GOT3 (cell line): ENCODE results near the gene BCS1L.
A peak's percentile ranks its signal among the peaks of the same experiment; 100 is the strongest.

ENCODE experiments used
- DNase-seq: peaks from one replicate; lab custom pipeline; 2025; ENCODE audit warnings: mixed read lengths; lab: John Stamatoyannopoulos, UW

The BCS1L gene, protein sequence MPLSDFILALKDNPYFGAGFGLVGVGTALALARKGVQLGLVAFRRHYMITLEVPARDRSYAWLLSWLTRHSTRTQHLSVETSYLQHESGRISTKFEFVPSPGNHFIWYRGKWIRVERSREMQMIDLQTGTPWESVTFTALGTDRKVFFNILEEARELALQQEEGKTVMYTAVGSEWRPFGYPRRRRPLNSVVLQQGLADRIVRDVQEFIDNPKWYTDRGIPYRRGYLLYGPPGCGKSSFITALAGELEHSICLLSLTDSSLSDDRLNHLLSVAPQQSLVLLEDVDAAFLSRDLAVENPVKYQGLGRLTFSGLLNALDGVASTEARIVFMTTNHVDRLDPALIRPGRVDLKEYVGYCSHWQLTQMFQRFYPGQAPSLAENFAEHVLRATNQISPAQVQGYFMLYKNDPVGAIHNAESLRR

DNA sequence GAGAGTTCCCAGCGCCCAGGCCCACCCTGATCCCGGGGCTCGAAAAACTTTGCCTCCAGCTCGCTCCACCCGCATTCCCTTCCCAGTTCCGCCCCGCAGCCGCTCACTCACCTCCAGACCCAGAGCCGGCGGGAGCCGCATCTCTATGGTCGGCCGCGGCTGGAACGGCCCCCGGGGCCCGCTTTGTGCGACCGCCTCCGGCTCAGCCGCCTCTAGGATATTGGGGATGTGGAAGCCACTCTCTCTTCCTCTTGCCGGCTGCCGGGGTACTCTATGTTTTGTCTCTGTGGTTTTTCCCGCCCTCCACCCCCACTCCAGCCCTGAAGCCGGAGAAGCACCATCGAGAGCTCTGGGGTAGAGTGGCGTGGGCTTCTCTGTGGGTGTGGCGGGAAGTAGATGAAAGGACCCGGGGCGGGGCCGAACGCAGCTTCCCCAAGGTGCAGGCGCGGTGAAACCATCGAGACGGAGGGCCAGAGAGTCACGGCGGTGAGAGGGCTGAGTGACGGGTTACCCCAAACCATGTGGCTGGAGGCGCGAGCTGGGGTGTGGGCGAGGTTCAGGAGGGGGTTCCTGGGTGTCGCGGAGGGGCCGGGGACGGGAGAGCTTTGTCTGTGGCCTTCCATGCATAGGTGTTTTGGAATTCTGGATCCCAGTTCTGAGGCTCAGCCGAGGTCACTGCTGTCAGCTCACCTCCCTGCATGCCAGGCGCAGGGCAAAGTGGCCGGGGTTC is at the start of gene BCS1L, which contains the start of gene ZNF142:
BCS1L (plus strand) TSS at position 426 of the 730 bp plus-strand sequence. CDS start 1,305 bp downstream, outside the sequence.
ZNF142 (minus strand) TSS at position 366 of the 730 bp plus-strand sequence. CDS start 3,194 bp downstream, outside the sequence.
- DNase-seq = peak; percentile 54

DNA sequence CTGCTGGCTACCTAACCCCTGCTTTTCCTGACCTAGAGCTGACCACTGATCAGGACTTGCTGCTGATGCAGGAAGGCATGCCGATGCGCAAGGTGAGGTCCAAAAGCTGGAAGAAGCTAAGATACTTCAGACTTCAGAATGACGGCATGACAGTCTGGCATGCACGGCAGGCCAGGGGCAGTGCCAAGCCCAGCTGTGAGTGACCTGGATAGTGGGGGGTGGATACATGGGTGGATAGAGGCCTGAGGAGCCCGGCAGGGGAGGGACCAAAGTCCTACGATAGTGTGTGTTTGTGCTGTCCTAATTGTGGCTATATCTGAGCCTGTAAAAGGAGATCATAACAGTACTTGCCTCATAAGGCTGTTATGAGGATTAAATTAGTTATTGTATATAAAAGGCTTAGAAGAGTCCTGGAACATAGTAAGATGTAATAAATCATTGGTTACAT is 43.6 kb upstream of the BCS1L start:
- no peak for DNase-seq

DNA sequence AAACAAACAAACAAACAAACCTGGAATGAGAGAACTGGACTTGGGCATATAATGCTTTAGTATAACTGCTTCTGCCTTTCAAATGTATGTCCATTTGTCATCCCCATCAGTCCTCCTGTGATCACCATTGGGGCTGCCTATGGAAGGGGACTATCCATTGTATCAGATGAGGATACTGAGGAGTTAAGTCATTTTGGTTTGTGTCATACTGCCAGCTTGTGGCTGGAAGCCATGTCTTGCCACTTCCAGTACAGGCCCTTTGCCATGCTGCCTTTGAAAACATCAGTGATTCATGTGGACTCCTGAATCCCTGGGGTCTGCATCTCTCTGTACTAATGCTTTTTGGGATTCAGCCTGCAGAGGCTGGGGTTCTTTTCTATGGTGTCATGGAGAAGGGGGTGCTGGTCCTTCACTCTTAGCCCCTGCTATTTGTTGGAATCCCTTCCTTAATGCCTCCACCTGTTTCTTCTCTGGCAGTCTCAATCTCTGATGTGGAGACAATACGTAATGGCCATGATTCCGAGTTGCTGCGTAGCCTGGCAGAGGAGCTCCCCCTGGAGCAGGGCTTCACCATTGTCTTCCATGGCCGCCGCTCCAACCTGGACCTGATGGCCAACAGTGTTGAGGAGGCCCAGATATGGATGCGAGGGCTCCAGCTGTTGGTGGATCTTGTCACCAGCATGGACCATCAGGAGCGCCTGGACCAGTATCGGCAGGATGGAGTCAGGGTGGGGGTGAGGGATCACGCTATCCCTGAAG is 41.2 kb upstream of the BCS1L start:
- DNase-seq = no peak

DNA sequence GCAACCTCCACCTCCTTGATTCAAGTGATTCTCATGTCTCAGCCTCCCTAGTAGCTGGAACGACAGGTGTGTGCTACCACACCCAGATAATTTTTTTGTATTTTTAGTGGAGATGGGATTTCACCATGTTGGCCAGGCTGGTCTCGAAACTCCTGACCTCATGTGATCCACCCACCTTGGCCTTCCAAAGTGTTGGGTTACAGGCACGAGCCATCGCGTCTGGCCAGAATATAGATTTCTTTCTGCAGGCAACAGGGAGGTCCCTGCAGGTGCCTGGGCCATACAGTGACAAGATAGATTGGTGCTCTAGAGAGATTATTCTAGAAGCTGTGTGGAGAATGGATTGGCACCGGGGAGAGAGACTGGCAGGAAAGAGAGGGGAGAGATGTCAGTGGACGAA is 38.5 kb upstream of the BCS1L start:
- no peak for DNase-seq

DNA sequence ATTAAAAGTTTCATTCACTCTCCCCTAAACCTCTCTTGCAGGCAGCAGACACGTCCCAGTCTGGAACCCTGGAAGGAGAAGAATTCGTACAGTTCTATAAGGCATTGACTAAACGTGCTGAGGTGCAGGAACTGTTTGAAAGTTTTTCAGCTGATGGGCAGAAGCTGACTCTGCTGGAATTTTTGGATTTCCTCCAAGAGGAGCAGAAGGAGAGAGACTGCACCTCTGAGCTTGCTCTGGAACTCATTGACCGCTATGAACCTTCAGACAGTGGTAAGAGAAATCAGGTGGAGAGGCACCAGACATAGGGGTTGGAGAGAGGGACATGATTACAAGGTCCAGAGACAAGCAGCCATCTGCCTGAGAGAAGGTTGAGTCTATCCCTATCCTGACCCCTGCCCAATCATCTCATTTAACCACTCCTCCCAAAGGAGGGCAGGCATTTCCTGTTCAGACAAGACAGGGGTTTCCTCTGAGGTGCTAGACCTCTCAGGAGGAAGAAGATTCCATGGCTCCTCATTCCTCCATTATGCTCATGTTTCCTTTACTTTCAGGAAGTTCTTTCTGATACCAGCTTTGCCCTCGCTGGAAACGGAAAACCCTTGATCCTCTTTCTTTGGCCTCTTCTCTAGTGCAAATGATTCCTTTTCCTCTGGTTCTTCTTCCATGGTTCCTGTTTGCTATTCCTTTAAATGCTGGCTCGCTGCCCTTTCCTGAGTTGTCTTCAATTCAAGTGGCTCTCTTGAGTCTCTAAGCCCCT is 36.7 kb upstream of the BCS1L start:
- DNase-seq = no peak

DNA sequence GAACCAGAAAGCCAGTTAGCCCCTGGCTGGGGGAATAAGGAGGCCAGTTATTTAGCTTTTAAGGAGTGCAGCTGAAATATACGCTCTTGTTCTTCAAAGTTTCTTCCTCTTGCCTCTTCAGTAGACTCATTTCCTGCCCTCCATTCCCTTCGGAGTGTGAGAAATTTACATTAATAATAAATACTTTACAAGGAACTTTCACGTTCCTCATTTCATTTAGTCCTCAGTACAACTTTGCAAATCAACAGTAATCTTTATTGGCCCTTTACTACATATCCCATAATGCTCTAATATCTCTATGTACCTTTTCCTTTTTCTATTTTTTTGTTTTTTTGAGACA is 36.1 kb upstream of the BCS1L start:
- DNase-seq = no peak

DNA sequence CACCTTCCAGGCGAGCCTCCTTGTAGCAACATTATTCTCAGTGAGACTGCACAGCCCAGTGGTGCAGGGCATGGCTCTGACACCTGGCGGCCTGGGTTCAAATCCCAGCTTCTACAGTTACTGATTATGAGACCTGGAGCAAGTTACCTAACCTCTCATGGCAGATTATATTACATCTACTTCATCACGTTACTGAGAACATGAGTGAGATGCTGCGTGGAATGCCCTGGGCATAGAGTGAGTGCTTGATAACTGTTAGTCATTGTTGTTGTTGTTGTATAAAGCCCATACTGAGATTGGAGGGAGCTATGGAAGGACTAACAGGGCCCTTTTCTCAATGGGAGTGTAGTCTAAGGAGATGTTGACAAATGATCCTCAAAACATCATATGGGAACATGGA is 33.1 kb upstream of the BCS1L start:
- no peak for DNase-seq

DNA sequence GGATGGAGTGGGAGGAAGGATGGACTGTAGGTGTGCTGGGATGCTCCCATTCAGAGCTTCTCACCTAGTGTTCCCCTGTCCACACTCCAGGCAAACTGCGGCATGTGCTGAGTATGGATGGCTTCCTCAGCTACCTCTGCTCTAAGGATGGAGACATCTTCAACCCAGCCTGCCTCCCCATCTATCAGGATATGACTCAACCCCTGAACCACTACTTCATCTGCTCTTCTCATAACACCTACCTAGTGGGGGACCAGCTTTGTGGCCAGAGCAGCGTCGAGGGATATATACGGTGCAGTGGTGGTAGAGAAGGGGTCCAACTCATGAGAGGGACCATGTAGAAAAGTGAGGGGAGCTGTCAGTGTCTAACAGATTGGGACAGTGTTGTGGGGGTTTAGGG is 31.5 kb upstream of the BCS1L start:
- no peak for DNase-seq

DNA sequence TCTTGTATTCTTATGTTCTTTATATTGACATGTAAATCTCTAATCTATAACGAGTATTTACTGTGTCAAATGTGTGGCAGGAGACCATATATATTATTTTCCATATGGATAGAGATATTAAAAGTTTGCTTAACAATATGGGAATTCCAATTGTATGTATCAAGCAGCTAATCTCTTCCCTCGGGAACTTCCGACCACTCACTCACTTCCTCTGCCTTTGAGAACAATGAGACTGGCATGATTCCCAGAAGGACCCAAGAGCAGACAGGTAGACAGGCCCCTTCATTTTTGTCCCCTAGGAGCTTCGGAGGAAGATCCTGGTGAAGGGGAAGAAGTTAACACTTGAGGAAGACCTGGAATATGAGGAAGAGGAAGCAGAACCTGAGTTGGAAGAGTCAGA is 27.6 kb upstream of the BCS1L start:
- no peak for DNase-seq

DNA sequence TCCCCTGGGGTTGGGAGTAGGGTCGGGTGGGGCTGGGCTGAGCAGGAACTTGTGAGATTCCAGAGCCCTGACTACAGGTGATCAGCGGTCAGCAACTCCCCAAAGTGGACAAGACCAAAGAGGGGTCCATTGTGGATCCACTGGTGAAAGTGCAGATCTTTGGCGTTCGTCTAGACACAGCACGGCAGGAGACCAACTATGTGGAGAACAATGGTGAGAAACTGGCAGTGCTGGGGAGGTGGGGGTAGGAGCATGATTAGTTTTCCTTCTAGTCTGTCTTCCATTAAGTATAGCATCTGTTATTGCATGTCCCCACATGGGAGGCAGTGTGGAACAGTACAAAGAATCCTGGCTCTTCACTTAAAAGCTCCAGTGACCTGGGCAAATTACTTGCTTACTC is 23.8 kb upstream of the BCS1L start:
- DNase-seq = no peak

DNA sequence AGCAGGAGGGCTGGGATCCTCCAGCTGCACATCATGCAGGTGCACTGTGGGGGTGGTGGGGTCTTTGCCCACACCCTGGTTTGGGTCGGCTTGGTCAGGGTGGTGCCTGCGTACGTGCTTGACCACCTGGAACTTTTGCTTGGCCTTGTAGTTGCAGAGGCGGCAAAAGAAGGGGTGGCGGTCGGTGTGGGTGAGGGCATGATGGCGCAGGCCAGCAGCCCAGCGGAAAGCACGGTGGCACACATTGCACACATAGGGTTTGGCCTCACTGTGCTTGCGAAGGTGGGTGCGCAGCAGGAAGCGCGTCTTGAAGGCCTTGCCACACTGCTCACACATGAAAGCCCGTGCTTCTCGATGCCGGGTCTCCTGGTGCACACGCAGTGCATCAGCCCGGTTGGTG is 21.1 kb upstream of the BCS1L start:
- DNase-seq = no peak

DNA sequence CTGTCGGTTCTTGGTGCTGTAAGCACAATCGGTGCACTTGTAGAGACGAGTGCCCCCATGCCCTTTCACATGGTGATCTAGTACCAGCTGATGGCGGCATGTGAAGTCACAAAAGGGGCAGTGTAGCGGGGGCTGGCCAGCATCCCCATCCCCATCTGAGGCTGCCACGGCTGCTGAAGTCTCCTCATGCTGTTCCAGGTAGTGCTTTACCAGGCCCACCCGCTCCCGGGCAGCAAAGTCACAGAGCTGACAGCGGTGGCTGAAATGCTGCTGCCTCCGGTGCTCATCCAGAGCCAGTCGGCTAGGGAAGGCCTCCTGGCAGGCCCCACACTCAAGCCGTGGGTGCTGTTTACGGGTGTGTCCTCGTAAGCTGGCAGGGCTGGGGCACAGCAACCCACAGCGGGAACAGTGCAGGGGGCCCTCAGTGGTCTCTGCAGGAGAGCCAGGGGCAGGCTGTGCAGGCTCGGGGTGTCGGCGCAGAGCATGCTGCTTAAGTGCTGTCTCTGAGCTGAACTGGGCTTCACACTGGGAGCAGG is 17.3 kb upstream of the BCS1L start:
- no peak for DNase-seq

DNA sequence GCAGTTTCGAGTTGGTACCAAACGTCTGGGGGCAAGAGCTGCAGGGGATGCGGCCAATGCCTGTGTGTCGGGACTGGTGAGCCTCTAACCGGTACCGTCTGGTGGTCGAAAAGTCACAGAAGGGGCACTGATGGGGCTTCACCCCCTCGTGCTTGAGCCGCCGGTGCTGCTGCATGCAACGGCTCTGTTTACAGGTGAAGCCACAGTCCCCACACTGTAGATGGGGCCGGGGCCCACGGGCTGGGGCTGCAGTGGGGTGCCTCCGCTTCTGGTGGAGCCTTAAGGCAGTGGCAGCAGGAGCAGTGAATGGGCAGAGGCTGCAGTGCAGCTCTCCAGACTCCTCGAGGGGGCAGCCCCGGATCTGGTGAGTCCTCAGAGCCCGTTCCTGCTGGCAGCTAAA is 16.7 kb upstream of the BCS1L start:
- DNase-seq = no peak

DNA sequence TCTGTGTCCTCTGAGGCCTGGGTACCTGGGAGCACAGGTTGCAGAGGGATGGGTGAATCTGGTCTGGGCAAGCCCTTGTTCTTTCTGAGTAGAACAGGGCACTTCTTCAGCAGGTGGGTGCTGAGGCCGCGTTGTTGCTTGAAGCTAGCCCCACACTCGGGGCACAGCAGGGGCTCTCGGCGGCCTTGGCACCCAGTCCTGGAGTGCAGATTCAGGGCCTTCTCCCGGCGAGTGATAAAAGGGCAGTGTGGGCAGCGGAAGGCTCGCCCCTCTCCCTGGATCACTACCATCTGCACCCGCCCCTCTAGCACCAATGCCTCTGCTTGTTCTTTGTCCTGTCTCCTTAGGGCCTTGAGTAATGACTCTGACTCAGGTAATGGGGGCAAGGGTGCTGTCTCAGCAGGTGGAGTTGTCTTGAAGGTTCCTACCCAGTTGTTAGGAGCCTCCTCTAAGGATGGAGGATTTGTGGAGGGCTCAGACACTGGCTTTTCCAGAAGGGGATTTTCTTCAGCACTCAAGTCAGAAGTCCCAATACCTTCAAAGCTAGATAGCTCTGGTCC is 15.7 kb upstream of the BCS1L start:
- no peak for DNase-seq

DNA sequence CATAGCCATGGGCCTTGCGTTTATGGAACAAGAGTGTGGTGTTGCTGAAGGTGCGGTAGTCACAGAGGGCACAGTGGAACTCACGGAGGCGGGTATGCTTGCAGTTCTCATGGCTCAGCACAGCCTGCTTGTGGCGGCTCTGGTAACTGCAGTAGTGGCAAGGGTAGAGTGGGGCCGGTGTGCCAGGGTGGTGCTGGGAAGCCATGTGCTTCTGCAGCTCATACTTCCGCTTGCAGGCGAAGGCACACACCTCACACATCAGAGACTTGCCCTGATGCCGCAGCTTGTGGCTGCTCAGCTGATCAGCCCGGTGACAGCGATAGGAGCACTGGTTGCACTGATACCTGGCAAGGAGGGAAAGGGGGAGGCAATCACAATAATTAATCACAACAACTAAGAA is 14.8 kb upstream of the BCS1L start:
- no peak for DNase-seq

DNA sequence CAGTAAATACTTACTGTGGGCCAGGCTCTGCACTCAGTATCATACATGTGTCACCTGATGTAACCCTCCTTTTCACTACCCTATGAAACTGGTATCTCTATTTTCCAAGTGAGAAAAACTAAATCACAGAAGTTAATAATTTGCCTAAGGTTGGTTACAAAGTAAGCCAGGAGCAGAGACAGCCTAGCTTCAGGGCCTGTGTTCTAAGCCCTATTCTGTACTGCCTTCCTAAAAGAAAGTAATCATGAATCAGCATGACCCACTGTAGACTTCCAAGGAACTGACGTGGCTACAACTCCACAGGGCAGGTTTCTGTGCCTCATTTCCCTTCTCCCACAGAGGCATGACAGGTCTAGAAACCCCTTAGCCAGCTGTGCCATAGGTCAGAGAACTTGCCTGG is 14.4 kb upstream of the BCS1L start:
- DNase-seq = no peak

DNA sequence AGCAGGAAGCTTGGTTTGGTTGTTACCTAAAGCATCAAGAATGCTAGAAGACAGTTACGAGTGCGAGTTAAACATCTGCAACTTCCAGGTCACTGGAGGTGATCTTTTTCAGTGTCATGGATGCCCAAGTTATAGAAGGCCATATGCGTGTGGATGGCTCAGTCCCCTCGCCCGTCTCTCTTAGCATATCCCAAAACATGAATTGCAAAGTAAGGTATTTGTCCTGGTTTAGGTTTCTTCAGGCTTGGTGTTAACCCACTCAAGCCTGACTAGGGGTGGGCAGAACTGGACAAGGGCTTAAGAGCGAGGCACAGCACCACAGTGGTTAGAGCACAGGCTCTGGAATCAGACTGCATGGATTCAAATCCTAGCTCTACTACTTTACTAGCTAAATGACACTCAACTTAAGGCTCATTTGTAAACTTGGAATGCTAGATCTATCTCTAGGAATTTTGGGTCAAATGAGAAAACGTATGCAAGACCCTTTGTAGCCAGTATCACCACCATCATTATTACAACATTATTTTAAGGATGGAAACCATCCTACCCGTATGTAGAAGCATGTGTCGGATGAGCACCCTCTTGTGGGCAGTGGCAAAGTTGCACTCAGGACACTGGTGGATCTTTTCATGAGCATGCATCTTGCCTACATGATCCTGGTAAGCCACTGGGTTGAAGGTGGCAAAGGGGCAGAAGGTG is 11.2 kb upstream of the BCS1L start:
- DNase-seq = no peak

DNA sequence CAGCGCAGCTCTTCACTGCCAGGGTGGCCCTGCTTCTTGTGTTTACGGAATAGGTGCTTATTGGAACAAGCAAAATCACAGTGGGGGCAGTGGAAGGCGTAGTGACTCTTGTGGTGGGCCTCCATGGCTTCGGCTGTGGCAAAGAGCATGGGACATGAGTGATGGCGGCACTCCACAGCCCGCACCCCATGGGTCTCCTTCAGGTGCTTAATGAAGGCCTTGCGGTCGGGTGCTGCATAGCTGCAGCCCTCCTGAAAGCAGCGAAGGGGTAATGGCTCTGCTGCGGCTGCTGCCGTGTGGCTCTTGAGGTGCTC is 10.7 kb upstream of the BCS1L start:
- no peak for DNase-seq

DNA sequence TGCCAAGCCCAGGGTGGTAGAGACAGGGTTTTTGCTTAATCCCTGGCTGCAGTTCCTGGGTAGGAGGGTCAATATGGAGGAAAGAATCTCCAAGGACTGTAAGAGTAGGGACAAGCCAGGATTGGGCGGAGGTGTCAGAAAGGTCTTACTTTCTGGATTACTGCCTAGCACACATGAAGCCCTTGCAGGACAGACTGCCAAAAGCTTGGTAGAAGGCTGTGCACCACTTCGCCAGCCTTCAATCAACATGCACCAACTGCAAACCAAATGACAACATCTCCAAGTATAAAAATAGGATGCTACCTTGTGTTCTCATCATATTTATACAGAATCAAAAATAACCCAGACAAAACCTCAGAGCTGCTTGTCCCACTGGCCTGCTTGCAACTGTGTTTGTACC is 3.7 kb upstream of the BCS1L start:
- no peak for DNase-seq

DNA sequence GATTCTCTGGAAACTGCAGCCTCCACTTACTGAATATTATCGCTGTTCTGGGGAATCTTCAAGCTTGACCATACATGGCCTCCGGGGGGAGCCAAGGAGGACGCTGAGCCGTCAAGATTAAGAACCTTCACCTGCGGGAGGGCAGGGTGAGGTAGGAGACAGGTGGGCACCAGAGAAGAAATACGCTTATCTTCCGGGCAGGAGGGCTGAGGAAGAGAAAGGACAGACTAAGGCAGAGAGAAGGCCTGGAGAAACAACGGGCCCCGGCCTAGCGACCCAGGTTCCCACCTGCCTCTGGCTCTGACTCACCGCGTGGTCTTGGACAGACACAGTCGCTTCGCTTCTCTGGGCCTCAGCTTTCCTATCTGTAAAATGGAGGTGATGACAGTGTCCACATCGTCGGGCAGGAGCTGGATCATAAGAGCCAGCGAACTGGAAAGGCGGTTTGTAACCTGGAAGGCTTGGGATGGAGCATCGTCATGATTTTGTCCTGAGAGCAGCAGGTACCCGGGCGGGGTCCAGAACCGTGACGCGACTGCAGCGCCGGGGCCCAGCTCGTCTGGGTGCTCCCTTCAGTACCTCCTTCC is 719 bp upstream of the BCS1L start:
- no peak for DNase-seq

DNA sequence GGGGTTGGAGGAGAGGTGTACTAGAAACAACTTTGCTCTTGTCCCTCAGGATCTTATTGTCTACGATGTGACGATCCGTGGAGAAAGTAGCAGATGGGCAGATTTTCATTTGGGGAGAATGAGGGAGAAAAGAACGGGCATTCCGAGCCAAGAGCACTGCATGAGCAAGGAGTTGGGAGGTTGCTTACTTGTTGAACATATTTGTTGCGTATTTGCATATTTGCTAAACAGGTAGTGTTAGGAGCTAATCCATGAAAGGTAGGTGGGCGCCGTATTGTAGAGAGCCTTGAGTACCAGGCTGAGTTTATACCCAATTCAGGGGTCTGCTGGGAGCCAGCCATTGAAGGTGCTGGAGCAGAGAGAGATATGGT is 490 bp downstream of the BCS1L start:
- DNase-seq = no peak
